ENCODE results near the gene PIK3C2G.

DNA sequence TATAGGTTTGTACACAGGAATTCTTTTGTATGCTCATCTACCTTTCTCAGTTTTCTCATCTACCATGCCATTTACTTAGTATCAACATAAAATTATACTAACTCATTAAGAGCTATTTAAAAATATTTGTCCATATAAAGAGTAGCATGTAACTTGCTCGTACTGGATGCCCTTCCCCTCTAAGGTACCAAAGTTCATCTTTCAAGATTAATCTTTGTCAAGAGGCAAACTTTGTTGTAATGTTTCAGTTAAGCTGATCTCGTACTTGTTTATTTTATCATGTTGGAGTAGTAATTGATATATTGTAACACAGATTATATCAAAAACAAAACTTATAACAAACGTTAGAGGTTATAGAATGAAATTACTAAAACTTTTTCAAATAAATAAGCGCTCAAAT is 128.5 kb downstream of the PIK3C2G start:
- TF ChIP-seq CTCF (IDR thresholded peaks at IDR 0.05) (no peak), POLR2A (IDR thresholded peaks at IDR 0.05) (no peak)
